ENCODE measurements around the gene SIRT5. TPM values are rescaled to one million over a fixed set of nuclear protein-coding genes. Genes with fewer than 3 reads are reported as not detected.

SIRT5 gene
- total RNA-seq, 2 experiments from 2014 or later = 10.0 to 10.5 TPM

- no peak overlapping the region for H3K4me3 Mint-ChIP-seq
- no peaks in the 10 kb centered on the region for H3K9me3 Mint-ChIP-seq
- ChIA-PET POLR2A (no interaction called here), CTCF (interaction anchor here (1.0 to 2.8 kb wide), 2 partner anchors 12 to 15 kb away, joined by 4 to 11 read pairs; partner anchors contain the start of gene SIRT5)
- peaks cover 10% of the 10 kb centered on the region for H3K27me3 Mint-ChIP-seq
- DNase-seq = no peak
- no peak overlapping the region for H3K27ac Mint-ChIP-seq
- no peaks in the 10 kb centered on the region for H3K4me1 Mint-ChIP-seq
- no peaks in the 10 kb centered on the region for H3K36me3 Mint-ChIP-seq (ENCODE audit: low read depth)
Observed at GRCh38 chr6:13559968-13560650, 14.3 kb upstream of the SIRT5 start.

DNA sequence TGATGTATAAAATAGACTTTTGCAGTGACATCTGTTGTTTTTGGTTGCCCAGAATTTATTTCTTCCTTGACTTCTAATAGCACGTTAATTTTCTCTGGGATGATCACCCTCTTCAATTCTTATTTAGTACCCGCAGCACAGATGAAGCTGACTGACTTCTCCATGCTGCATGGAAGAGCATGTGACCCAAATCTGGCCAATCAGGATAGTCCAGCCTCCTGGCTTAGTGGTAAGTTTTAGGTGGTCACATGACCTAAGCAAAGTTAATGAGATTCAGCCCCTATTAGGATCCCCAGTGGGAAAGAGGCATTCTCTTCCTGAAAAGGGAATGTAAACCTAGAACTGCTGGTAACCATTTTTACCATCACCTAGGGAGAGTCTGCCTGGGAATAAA is 13.8 kb upstream of the SIRT5 start:
- no peaks in the 10 kb centered on the region for H3K4me1 Mint-ChIP-seq
- H3K4me3 Mint-ChIP-seq = no peak overlapping the region
- no peak overlapping the region for H3K27ac Mint-ChIP-seq
- no peaks in the 10 kb centered on the region for H3K36me3 Mint-ChIP-seq (ENCODE audit: low read depth)
- CTCF ChIA-PET = interaction anchor here (1.0 to 3.4 kb wide), 3 partner anchors 8 to 14 kb away, joined by 3 to 23 read pairs (median 4); partner anchors contain the start of gene SIRT5
- H3K9me3 Mint-ChIP-seq = no peaks in the 10 kb centered on the region
- POLR2A ChIA-PET = no interaction called here
- no peak for DNase-seq
- peaks cover 9% of the 10 kb centered on the region for H3K27me3 Mint-ChIP-seq

- no peaks in the 10 kb centered on the region for H3K36me3 Mint-ChIP-seq (ENCODE audit: low read depth)
- DNase-seq = no peak
- no peak overlapping the region for H3K4me3 Mint-ChIP-seq
- peaks cover 19% of the 10 kb centered on the region for H3K27me3 Mint-ChIP-seq
- no peaks in the 10 kb centered on the region for H3K4me1 Mint-ChIP-seq
- ChIA-PET POLR2A (interaction anchor here (0.7 to 1.2 kb wide), 2 partner anchors 33 to 53 kb away, joined by 3 to 4 read pairs; partner anchors contain the start of gene NOL7), CTCF (interaction anchor here (1.0 to 3.4 kb wide), 3 partner anchors 9 to 54 kb away, joined by 3 to 23 read pairs (median 6); partner anchors contain the start of gene SIRT5)
- H3K9me3 Mint-ChIP-seq = no peaks in the 10 kb centered on the region
- no peak overlapping the region for H3K27ac Mint-ChIP-seq
Observed at GRCh38 chr6:13561624-13562267, 12.7 kb upstream of the SIRT5 start.

- no peak for DNase-seq
- POLR2A ChIA-PET = interaction anchor here (0.8 to 2.5 kb wide), 2 partner anchors 10 to 12 kb away, joined by 5 to 6 read pairs; partner anchors contain the start of gene SIRT5
Observed at GRCh38 chr6:13563009-13563408, 11.4 kb upstream of the SIRT5 start.

GRCh38 chr6:13565921-13566320 is 8.5 kb upstream of the SIRT5 start:
- Mint-ChIP-seq H3K27ac (no peak overlapping the region), H3K9me3 (no peaks in the 10 kb centered on the region), H3K36me3 (ENCODE audit: low read depth) (no peaks in the 10 kb centered on the region), H3K4me1 (no peaks in the 10 kb centered on the region), H3K27me3 (peaks cover 33% of the 10 kb centered on the region), H3K4me3 (no peak overlapping the region)
- ChIA-PET POLR2A (no interaction called here), CTCF (interaction anchor here (0.9 kb wide), 1 partner anchor 9 kb away, joined by 4 read pairs; the partner anchor contains the start of gene SIRT5)
- no peak for DNase-seq

More at GRCh38 chr6:13563009-13563408, 11.4 kb upstream of the SIRT5 start:
- CTCF ChIA-PET = interaction anchor here (3.4 kb wide), 1 partner anchor 12 kb away, joined by 23 read pairs; the partner anchor contains the start of gene SIRT5
- H3K9me3 Mint-ChIP-seq = no peaks in the 10 kb centered on the region
- H3K27me3 Mint-ChIP-seq = peaks cover 29% of the 10 kb centered on the region
- H3K4me1 Mint-ChIP-seq = no peaks in the 10 kb centered on the region
- no peak overlapping the region for H3K27ac Mint-ChIP-seq
- no peak overlapping the region for H3K4me3 Mint-ChIP-seq
- H3K36me3 Mint-ChIP-seq (ENCODE audit: low read depth) = no peaks in the 10 kb centered on the region

DNA sequence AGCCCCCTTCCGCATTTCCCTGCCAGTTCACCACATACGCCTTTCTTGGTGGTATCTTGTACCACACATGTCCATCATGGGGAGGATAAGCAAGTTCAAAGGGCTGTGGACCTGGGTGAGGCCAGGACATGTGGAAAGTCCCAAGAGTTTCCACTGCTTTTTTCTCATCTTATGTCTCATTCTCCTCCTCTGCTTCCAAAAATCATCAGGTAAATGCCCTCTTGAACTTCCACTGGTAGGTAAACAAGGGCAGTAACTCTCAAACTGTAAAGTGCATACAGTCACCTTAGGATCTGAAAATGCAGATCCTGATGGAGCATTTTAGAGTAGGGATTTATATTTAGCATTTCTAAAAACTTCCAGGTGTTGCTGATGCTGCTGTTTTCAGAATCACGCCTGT is 7.9 kb upstream of the SIRT5 start:
- Mint-ChIP-seq H3K9me3 (no peaks in the 10 kb centered on the region), H3K4me1 (no peaks in the 10 kb centered on the region), H3K27me3 (peaks cover 33% of the 10 kb centered on the region), H3K36me3 (ENCODE audit: low read depth) (no peaks in the 10 kb centered on the region), H3K4me3 (no peak overlapping the region), H3K27ac (no peak overlapping the region)
- no peak for DNase-seq
- ChIA-PET POLR2A (no interaction called here), CTCF (no interaction called here)

- Mint-ChIP-seq H3K4me3 (no peak overlapping the region), H3K9me3 (no peaks in the 10 kb centered on the region), H3K27me3 (peaks cover 29% of the 10 kb centered on the region), H3K36me3 (ENCODE audit: low read depth) (no peaks in the 10 kb centered on the region), H3K27ac (no peak overlapping the region), H3K4me1 (peaks cover 11% of the 10 kb centered on the region)
- CTCF ChIA-PET = no interaction called here
- POLR2A ChIA-PET = no interaction called here
- no peak for DNase-seq
Observed at GRCh38 chr6:13568970-13569369, 5.4 kb upstream of the SIRT5 start.

GRCh38 chr6:13572240-13572639 is 2.2 kb upstream of the SIRT5 start:
- DNase-seq = no peak
- ChIA-PET POLR2A (interaction anchor here (1.5 to 3.9 kb wide), 2 partner anchors 9 to 42 kb away, joined by 6 to 104 read pairs; partner anchors contain the start of gene NOL7), CTCF (interaction anchor here (2.2 kb wide), 1 partner anchor 12 kb away, joined by 4 read pairs; no protein-coding TSS in a partner anchor)
- Mint-ChIP-seq H3K27ac (no peak overlapping the region), H3K9me3 (no peaks in the 10 kb centered on the region), H3K4me1 (peaks cover 28% of the 10 kb centered on the region), H3K4me3 (no peak overlapping the region), H3K27me3 (peaks cover 11% of the 10 kb centered on the region), H3K36me3 (ENCODE audit: low read depth) (no peaks in the 10 kb centered on the region)

DNA sequence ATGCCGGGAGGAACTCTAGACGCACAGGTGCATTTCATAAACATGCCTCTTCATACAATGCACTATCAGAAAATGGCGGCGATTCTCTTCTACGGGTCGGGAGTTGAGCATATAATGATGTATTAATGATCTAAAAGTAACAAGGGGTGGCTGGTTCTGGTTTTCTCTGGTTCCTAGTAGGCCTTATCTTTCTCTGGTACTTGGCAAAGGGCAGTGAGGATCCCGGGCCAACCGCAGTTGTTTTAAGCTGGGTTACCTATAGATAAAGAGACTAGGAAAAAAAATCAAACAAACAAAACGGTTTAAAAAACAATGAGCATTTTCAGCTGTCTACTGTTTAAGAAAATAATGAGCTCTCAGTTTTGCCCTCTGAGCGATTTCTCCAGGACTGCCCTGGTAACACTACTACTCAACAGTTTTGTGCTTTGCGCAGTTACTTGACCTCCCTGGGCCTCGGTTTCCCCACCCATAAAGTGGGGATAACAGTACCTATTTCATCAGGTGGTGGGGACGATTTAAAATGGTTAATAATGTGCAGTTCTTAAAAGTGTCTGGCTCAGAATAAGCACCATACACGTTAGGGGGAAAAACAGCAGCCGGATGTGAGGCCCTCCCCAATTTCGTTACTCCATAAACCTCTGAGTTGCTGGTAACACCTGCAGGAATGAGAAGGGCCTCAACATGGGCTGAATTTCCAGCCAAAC is 1.3 kb upstream of the SIRT5 start:
- H3K27me3 Mint-ChIP-seq = peaks cover 5% of the 10 kb centered on the region
- POLR2A ChIA-PET = interaction anchor here (1.5 to 3.9 kb wide), 3 partner anchors 10 to 141 kb away, joined by 6 to 104 read pairs (median 11); partner anchors contain the start of gene NOL7
- no peak for DNase-seq
- CTCF ChIA-PET = interaction anchor here (1.0 to 2.9 kb wide), 6 partner anchors 13 to 241 kb away, joined by 3 to 22 read pairs (median 4); partner anchors contain the start of gene MCUR1
- peaks cover 5% of the 10 kb centered on the region for H3K9me3 Mint-ChIP-seq
- H3K27ac Mint-ChIP-seq = peak overlapping the region; percentile 71
- peaks cover 28% of the 10 kb centered on the region for H3K4me1 Mint-ChIP-seq
- H3K36me3 Mint-ChIP-seq (ENCODE audit: low read depth) = peaks cover 5% of the 10 kb centered on the region
- peak overlapping the region; percentile 97 for H3K4me3 Mint-ChIP-seq

GRCh38 chr6:13573669-13574110 is 711 bp upstream of the SIRT5 start:
- peaks cover 28% of the 10 kb centered on the region for H3K4me1 Mint-ChIP-seq
- peak; percentile 18 for DNase-seq
- ChIA-PET CTCF (interaction anchor here (1.0 to 2.9 kb wide), 17 partner anchors 13 to 494 kb away, joined by 3 to 49 read pairs (median 9); partner anchors contain the start of genes MCUR1, NOL7 and TBC1D7), POLR2A (interaction anchor here (0.7 to 3.9 kb wide), 13 partner anchors 10 to 245 kb away, joined by 4 to 104 read pairs (median 6); partner anchors contain the start of genes GFOD1, NOL7, RANBP9 and TBC1D7)
- peaks cover 5% of the 10 kb centered on the region for H3K9me3 Mint-ChIP-seq
- peak overlapping the region; percentile 97 for H3K4me3 Mint-ChIP-seq
- H3K36me3 Mint-ChIP-seq (ENCODE audit: low read depth) = peaks cover 6% of the 10 kb centered on the region
- H3K27ac Mint-ChIP-seq = peak overlapping the region; percentile 71
- H3K27me3 Mint-ChIP-seq = peaks cover 2% of the 10 kb centered on the region

GRCh38 chr6:13574149-13574570 is 241 bp upstream of the SIRT5 start:
- CTCF ChIA-PET = interaction anchor here (0.6 to 2.9 kb wide), 47 partner anchors 8 to 616 kb away, joined by 3 to 49 read pairs (median 5); partner anchors contain the start of genes MCUR1, NOL7, RANBP9 and TBC1D7
- peak; percentile 92 for DNase-seq
- POLR2A ChIA-PET = interaction anchor here (0.7 to 3.9 kb wide), 26 partner anchors 10 to 1565 kb away, joined by 3 to 104 read pairs (median 5); partner anchors contain the start of genes GFOD1, NOL7, RANBP9 and TBC1D7
- H3K27me3 Mint-ChIP-seq = peaks cover 1% of the 10 kb centered on the region
- peaks cover 5% of the 10 kb centered on the region for H3K9me3 Mint-ChIP-seq
- H3K27ac Mint-ChIP-seq = peak overlapping the region; percentile 99
- H3K36me3 Mint-ChIP-seq (ENCODE audit: low read depth) = peaks cover 8% of the 10 kb centered on the region
- H3K4me3 Mint-ChIP-seq = peak overlapping the region; percentile 97
- peaks cover 28% of the 10 kb centered on the region for H3K4me1 Mint-ChIP-seq

GRCh38 chr6:13575377-13575775 is 975 bp downstream of the SIRT5 start:
- no peak for DNase-seq
- Mint-ChIP-seq H3K36me3 (ENCODE audit: low read depth) (peaks cover 12% of the 10 kb centered on the region), H3K4me1 (peaks cover 28% of the 10 kb centered on the region), H3K9me3 (peaks cover 5% of the 10 kb centered on the region), H3K27me3 (no peaks in the 10 kb centered on the region), H3K27ac (peak overlapping the region; percentile 99), H3K4me3 (peak overlapping the region; percentile 97)
- ChIA-PET CTCF (interaction anchor here (0.6 to 2.9 kb wide), 50 partner anchors 8 to 492 kb away, joined by 3 to 49 read pairs (median 5); partner anchors contain the start of genes MCUR1, NOL7 and TBC1D7), POLR2A (interaction anchor here (0.6 to 3.9 kb wide), 29 partner anchors 9 to 1566 kb away, joined by 3 to 104 read pairs (median 4); partner anchors contain the start of genes GFOD1, NOL7, RANBP9 and TBC1D7)

Measured in activated CD4-positive, alpha-beta memory T cell treated with anti-CD3 and anti-CD28 coated beads, Interleukin-2, amount 10 ng/mL, durations not matched to agents 7 days and 5 days (primary cell).